Measurements from ENCODE around the gene PIERCE2. TPM values are rescaled to one million over a fixed set of nuclear protein-coding genes. Genes with fewer than 3 reads are reported as not detected.

PIERCE2 gene
- total and polyA plus RNA-seq, 8 donors: 2.8 to 9.7 (median 4.6) TPM

DNA sequence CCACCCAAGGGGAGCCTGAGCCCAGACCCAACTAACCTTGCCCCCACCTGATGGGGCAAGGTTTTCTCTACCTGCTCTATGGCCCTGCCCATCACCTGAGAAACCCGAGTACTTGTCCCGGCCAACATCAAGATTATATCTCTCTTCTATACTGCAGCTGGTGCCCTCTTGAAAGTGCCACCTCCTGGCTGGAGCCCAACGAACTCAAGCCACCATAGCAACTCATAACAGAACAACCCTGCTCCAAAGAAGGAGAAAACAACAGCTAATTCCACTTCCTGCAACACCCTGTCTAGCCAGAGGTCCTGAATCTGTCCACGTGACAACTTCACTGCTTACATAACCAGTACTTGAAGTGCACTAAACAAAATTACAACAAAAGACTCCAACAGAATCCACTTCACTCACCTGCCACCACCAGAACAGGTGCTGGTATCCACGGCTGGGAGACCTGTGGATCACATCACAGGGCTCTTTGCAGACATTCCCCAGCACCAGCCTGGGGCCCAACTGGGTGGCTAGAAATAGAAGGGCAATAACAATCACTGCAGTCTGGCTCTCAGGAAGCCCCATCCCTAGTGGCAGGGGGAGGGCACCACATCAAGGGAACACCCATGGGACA, 49.2 kb downstream of the PIERCE2 start:
- WGBS, 2 donors: 88 to 91% methylated on average over 5 of the region's 5 CpGs
- intact Hi-C loops (cut with DNase I): no loop called here
- DNase-seq (no peak), FAIRE-seq (no peak), ATAC-seq (no peak)
- Histone ChIP-seq H3K27ac (no peak overlapping the region), H3K9me3 (no peaks in the 10 kb centered on the region), H3K4me1 (no peaks in the 10 kb centered on the region), H3K4me3 (no peak overlapping the region), H3K27me3 (no peaks in the 10 kb centered on the region), H3K36me3 (no peaks in the 10 kb centered on the region)
- no peak for TF ChIP-seq CTCF (IDR thresholded peaks at IDR 0.05)

DNA sequence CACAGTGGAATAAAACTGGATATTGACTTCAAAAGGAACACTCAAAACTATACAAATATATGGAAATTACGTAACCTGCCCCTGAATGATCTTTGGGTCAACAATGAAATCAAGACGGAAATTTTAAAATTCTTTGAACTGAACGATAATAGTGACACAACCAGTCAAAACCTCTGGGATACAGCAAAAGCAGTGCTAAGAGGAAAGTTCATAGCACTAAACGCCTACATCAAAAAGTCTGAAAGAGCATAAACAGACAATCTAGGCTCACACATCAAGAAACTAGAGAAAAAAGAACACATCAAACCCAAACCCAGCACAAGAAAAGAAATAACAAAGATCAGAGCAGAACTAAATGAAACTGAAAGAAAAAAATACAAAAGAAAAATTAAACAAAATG, 53.2 kb downstream of the PIERCE2 start:
- Histone ChIP-seq H3K4me1 (no peaks in the 10 kb centered on the region), H3K36me3 (no peaks in the 10 kb centered on the region), H3K9me3 (no peaks in the 10 kb centered on the region), H3K4me3 (no peak overlapping the region), H3K27ac (no peak overlapping the region), H3K27me3 (no peaks in the 10 kb centered on the region)
- FAIRE-seq (no peak), ATAC-seq (no peak), DNase-seq (no peak)
- no peak for TF ChIP-seq CTCF (IDR thresholded peaks at IDR 0.05)
- intact Hi-C loops (cut with DNase I): no loop called here
- 89 to 95% methylated on average over 4 of the region's 4 CpGs for WGBS, 2 donors

DNA sequence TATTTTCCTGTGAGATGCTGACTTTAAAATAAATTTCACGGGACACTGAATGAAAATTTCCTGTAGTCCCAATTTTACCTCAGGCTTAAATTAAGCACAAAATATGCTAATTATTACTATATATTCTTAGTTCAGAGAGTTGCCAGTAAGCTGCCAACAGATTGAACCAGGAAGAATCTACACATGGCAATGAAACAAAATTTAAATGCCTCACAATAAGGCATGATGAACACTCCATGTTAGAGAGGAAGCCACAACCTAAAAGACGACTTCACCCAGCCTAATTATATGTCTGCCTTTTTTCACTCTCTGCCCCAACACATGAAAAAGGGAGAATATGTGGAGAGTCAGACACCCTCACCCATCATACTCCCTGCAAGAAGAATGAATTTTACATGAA, 60.0 kb downstream of the PIERCE2 start:
- H3K36me3 ChIP-seq: no peaks in the 10 kb centered on the region
- H3K9me3 ChIP-seq: no peaks in the 10 kb centered on the region
- no peaks in the 10 kb centered on the region for H3K4me1 ChIP-seq
- DNase-seq (no peak), ATAC-seq (no peak), FAIRE-seq (no peak)
- TF ChIP-seq CTCF (IDR thresholded peaks at IDR 0.05): no peak
- H3K27me3 ChIP-seq: no peaks in the 10 kb centered on the region
- intact Hi-C loops (cut with DNase I): no loop called here
- no peak overlapping the region for H3K27ac ChIP-seq
- no peak overlapping the region for H3K4me3 ChIP-seq
- 97% methylated on average over 2 of the region's 2 CpGs for WGBS, 2 donors

Small RNA genes within 50 kb of the gene (microRNA-seq; reads per million reads assigned to microRNA genes)
- 83.0 to 124 reads per million in 2 donors for gene MIR628

Other genes with a start within 250 kb of the PIERCE2 start
- gene RSL24D1, start 211.6 kb upstream of the PIERCE2 start, total RNA-seq: 10 to 100 TPM; 30.7 to 67.0 (median 36.1) TPM
- 10 to 100 TPM; 37.5 to 48.3 TPM for gene RSL24D1, start 211.6 kb upstream of the PIERCE2 start, polyA plus RNA-seq
- 10 to 100 TPM; 12.6 to 26.5 (median 17.2) TPM for gene RAB27A, start 118.7 kb upstream of the PIERCE2 start, total RNA-seq
- gene RAB27A, start 118.7 kb upstream of the PIERCE2 start, polyA plus RNA-seq: 1 to 10 TPM; 6.4 to 8.2 TPM
- gene PIGBOS1, start 89.4 kb upstream of the PIERCE2 start, total RNA-seq: 1 to 10 TPM; 3.3 to 8.0 (median 4.8) TPM
- gene PIGBOS1, start 89.4 kb upstream of the PIERCE2 start, polyA plus RNA-seq: 10 to 100 TPM; 12.1 to 14.5 TPM
- 1 to 10 TPM; 3.4 to 6.1 (median 5.0) TPM for gene PIGB, start 89.3 kb upstream of the PIERCE2 start, total RNA-seq
- 10 to 100 TPM in 1 of 2 donors, 1 to 10 TPM in 1; 8.5 to 13.1 TPM for gene PIGB, start 89.3 kb upstream of the PIERCE2 start, polyA plus RNA-seq
- gene CCPG1, start 136 bp upstream of the PIERCE2 start, total RNA-seq: 10 to 100 TPM; 65.9 to 88.5 (median 69.5) TPM
- 10 to 100 TPM; 16.2 to 28.3 TPM for gene CCPG1, start 136 bp upstream of the PIERCE2 start, polyA plus RNA-seq
- gene DNAAF4, start 99.7 kb downstream of the PIERCE2 start, total RNA-seq: 1 to 10 TPM in 4 of 6 donors, under 1 TPM in 2; 0.42 to 2.0 (median 1.2) TPM
- gene DNAAF4, start 99.7 kb downstream of the PIERCE2 start, polyA plus RNA-seq: 1 to 10 TPM; 3.3 to 5.1 TPM
- gene PYGO1, start 179.8 kb downstream of the PIERCE2 start, total RNA-seq: 1 to 10 TPM; 1.4 to 2.3 (median 2.2) TPM
- gene PYGO1, start 179.8 kb downstream of the PIERCE2 start, polyA plus RNA-seq: under 1 TPM; 0.34 to 0.73 TPM